Panc1 (cell line): ENCODE data around the gene ITPRIP. TPM values are rescaled to one million over a fixed set of nuclear protein-coding genes. Genes with fewer than 3 reads are reported as not detected.

Source experiments
- ATAC-seq: fragments of 200-7000 bp; cut with Tn5 transposase; 2 replicates; pipeline ENCODE4 v1.9.1; 2020; ENCODE audit warnings: mild to moderate bottlenecking, moderate library complexity
- BruUV-seq: library from RNA; stranded (reverse); fragments of 400-500 nt; replicated peaks from 2 replicates; lab custom pipeline; 2021; lab: Mats Ljungman, UMichigan
- CTCF ChIA-PET: fragments of 300-600 bp; sonication (Branson Sonifier 250); formaldehyde crosslinking; loops from one replicate; lab custom pipeline; 2022; ENCODE audit warnings: antibody characterized with exemption; lab: Charles Lee
- POLR2A ChIA-PET: fragments of 300-600 bp; sonication (Branson Sonifier 250); formaldehyde crosslinking; loops from one replicate; lab custom pipeline; 2022; ENCODE audit warnings: antibody characterized with exemption; lab: Charles Lee
- DNase-seq: peaks from one replicate; pipeline ENCODE4 v3.0.0-alpha.2; 2010; ENCODE audit warnings: low read depth, low spot score
- H3K27ac ChIP-seq: 2 replicates; pipeline ENCODE4 v1.5.1; 2011; ENCODE audit warnings: mild to moderate bottlenecking, low read length, inconsistent platforms
- H3K27me3 ChIP-seq: fragments of 200-500 bp; sonication (Bioruptor generic); 2 replicates; pipeline ENCODE4 v1.6.0; 2014; ENCODE audit warnings: low read length, inconsistent platforms; ENCODE audit not compliant: control insufficient read depth, insufficient read depth
- H3K36me3 ChIP-seq: fragments of 200-500 bp; sonication (Bioruptor generic); 2 replicates; pipeline ENCODE4 v1.5.1; 2014; ENCODE audit warnings: inconsistent platforms, mild to moderate bottlenecking, low read length, moderate library complexity; ENCODE audit not compliant: control insufficient read depth, insufficient read depth
- H3K4me1 ChIP-seq: 2 replicates; pipeline ENCODE4 v1.5.1; 2011; ENCODE audit warnings: inconsistent platforms, mild to moderate bottlenecking, low read length, moderate library complexity; ENCODE audit not compliant: control insufficient read depth, insufficient read depth
- H3K4me3 ChIP-seq, 2 experiments: 2 replicates each; pipeline ENCODE4 v1.5.1; 2011 to 2012; ENCODE audit warnings: low read depth in 2 of 2, low read length in 2 of 2, mild to moderate bottlenecking in 2 of 2, inconsistent platforms in 1 of 2, moderate library complexity in 1 of 2
- H3K9me3 ChIP-seq: fragments of 200-500 bp; sonication (Bioruptor generic); 2 replicates; pipeline ENCODE4 v1.5.1; 2014; ENCODE audit warnings: low read depth, mild to moderate bottlenecking, inconsistent platforms, low read length, moderate library complexity; ENCODE audit not compliant: control insufficient read depth, insufficient read depth
- CTCF ChIP-seq: fragments of 450-650 bp; IDR thresholded peaks from 2 replicates; pipeline ENCODE4 v1.5.1; 2017; ENCODE audit warnings: mild to moderate bottlenecking
- POLR2AphosphoS5 ChIP-seq: IDR thresholded peaks from 2 replicates; pipeline ENCODE4 v1.6.1; 2012; ENCODE audit warnings: mild to moderate bottlenecking, low read depth, low read length, moderate library complexity
- SIN3A ChIP-seq: IDR thresholded peaks from 2 replicates; pipeline ENCODE4 v1.6.1; 2012; ENCODE audit warnings: low read depth, mild to moderate bottlenecking, low read length, moderate library complexity, borderline replicate concordance; ENCODE audit not compliant: insufficient read depth
- TCF7L2 ChIP-seq: IDR thresholded peaks from 2 replicates; pipeline ENCODE4 v1.6.1; 2011; ENCODE audit warnings: mild to moderate bottlenecking, low read depth, low read length, inconsistent platforms
- in situ Hi-C: cut with HindIII; loops from 2 replicates; pipeline ENCODE4 v1.10.0; 2016; ENCODE audit warnings: low sequenced_read_pairs, low pct_unique_long_range_greater_than_20kb
- intact Hi-C: fragments of 100-400 bp; cut with micrococcal nuclease; formaldehyde crosslinking; loops from one replicate; pipeline ENCODE4 v1.10.0; 2022; ENCODE audit not compliant: unreplicated experiment
- total RNA-seq: library from RNA; stranded (reverse); gene quantifications from one replicate; pipeline ENCODE4 v1.2.1, GENCODE V29; 2021; ENCODE audit not compliant: unreplicated experiment
- TF ChIP-seq, protein P1 (sequence below), 2 experiments: IDR thresholded peaks; 2 replicates each; pipeline ENCODE4 v1.6.1; 2011 to 2012; ENCODE audit warnings: low read depth in 2 of 2, control low read depth in 1 of 2, low read length in 1 of 2, mild to moderate bottlenecking in 1 of 2, moderate library complexity in 1 of 2; ENCODE audit not compliant: insufficient read depth in 1 of 2

The ITPRIP gene
- total RNA-seq, 1 experiment from 2014 or later = 55.0 TPM

DNA sequence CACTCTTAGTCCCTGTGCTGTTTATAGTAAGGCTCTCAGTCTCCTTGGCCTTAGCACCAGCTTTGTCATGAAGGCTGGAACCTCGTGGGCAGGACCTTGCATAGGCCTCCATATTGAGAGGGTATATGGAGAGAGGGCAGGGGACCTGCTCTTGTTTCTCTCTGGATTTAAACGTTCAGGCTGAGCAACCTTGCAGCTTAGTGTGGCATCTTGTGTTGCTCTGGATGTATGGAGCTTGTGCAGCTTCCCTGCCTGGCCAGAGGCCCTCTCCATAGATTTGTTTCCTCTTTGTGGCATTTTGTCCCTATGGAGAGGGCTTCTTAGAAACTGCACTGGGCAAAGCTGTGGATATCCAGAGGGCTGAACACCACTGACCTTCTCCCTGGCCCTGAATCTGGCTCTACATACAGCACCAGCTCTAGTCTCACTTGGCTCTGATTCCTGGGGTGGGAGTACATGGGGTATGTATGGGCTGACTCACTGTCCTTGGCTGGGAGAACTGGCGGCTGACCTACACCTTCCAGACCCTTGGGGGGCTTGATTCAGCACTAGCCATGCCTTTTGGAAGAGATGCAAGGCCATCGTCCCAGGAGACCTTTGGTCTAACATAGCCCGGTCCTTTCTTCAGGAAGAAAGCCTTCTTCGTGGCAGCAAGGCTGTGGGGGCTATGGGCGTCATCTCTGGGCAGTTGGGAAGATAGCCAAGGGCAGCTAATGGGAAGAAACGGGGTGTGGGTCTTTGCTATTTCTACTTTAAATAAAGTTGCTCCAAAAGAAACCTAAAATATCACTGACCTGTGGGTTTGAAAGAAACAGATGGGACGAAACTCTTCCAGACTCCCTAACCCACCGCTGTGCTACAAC is 30.5 kb downstream of the ITPRIP start:
- Histone ChIP-seq H3K4me1 (peaks cover 54% of the 10 kb centered on the region), H3K36me3 (peaks cover 5% of the 10 kb centered on the region), H3K4me3 (no peak overlapping the region), H3K9me3 (no peaks in the 10 kb centered on the region), H3K27me3 (no peaks in the 10 kb centered on the region), H3K27ac (peak overlapping the region; percentile 24; the same call in 1 of the 2 replicates)
- CTCF ChIA-PET = interaction anchor here (0.7 to 2.9 kb wide), 3 partner anchors 16 to 420 kb away, joined by 3 to 23 read pairs (median 3); no protein-coding TSS in a partner anchor
- ATAC-seq = peak; percentile 32
- no TSS peak for BruUV-seq
- POLR2A ChIA-PET = no interaction called here
- TF ChIP-seq CTCF (no peak), POLR2AphosphoS5 (no peak; the same call in none of the 2 replicates), SIN3A (no peak), TCF7L2 (no peak)
- TF ChIP-seq, protein P1, sequence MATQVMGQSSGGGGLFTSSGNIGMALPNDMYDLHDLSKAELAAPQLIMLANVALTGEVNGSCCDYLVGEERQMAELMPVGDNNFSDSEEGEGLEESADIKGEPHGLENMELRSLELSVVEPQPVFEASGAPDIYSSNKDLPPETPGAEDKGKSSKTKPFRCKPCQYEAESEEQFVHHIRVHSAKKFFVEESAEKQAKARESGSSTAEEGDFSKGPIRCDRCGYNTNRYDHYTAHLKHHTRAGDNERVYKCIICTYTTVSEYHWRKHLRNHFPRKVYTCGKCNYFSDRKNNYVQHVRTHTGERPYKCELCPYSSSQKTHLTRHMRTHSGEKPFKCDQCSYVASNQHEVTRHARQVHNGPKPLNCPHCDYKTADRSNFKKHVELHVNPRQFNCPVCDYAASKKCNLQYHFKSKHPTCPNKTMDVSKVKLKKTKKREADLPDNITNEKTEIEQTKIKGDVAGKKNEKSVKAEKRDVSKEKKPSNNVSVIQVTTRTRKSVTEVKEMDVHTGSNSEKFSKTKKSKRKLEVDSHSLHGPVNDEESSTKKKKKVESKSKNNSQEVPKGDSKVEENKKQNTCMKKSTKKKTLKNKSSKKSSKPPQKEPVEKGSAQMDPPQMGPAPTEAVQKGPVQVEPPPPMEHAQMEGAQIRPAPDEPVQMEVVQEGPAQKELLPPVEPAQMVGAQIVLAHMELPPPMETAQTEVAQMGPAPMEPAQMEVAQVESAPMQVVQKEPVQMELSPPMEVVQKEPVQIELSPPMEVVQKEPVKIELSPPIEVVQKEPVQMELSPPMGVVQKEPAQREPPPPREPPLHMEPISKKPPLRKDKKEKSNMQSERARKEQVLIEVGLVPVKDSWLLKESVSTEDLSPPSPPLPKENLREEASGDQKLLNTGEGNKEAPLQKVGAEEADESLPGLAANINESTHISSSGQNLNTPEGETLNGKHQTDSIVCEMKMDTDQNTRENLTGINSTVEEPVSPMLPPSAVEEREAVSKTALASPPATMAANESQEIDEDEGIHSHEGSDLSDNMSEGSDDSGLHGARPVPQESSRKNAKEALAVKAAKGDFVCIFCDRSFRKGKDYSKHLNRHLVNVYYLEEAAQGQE (IDR thresholded peaks at IDR 0.05; ENCODE audit: insufficient read depth in 1 of 2, low read depth in 2 of 2, low read length in 1 of 2) = no peak
- intact Hi-C loops (no loop called here), in situ Hi-C loops (no loop called here)
- DNase-seq = no peak

GRCh38 chr10:104306897-104307296 is 31.4 kb downstream of the ITPRIP start:
- H3K9me3 ChIP-seq = no peaks in the 10 kb centered on the region
- in situ Hi-C loops (no loop called here), intact Hi-C loops (no loop called here)
- ChIA-PET CTCF (interaction anchor here (0.7 to 2.9 kb wide), 5 partner anchors 15 to 419 kb away, joined by 3 to 23 read pairs (median 8); partner anchors contain the start of gene CFAP58), POLR2A (no interaction called here)
- no peaks in the 10 kb centered on the region for H3K27me3 ChIP-seq
- H3K4me3 ChIP-seq = no peak overlapping the region
- TF ChIP-seq POLR2AphosphoS5 (no peak), SIN3A (no peak), CTCF (no peak), TCF7L2 (no peak)
- TF ChIP-seq, protein P1 (IDR thresholded peaks at IDR 0.05; ENCODE audit: insufficient read depth in 1 of 2, low read depth in 2 of 2, low read length in 1 of 2) = no peak
- no peak for DNase-seq
- BruUV-seq = no TSS peak
- peak; percentile 23 for ATAC-seq
- peaks cover 49% of the 10 kb centered on the region for H3K4me1 ChIP-seq
- H3K36me3 ChIP-seq = no peaks in the 10 kb centered on the region; the same call in none of the 2 replicates
- H3K27ac ChIP-seq = peak overlapping the region; percentile 5; the same call in 1 of the 2 replicates
